Measurements from ENCODE around the gene EPS8. TPM values are rescaled to one million over a fixed set of nuclear protein-coding genes. Genes with fewer than 3 reads are reported as not detected.

The EPS8 gene
- total RNA-seq, 1 experiment from 2014 or later: 232 TPM

DNA sequence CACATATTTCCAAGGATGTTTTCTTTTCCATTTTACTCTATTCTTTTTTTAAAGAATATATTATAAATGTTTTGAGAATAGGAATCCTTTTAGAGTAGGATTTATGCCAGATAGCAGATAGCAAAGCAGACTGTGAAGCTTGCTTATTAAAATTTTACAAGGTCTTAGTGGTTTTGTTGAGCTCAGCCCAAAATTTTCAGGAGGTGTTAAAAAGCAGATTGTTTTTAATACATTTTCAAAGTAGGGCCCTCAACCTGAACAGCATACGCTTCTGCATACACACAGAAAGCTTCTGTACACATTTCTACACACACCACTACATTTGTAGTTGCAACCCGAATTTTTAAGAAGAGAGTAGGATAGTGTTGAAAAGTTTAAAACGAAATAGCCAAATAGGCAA is 151.0 kb downstream of the EPS8 start:
- H3K4me3 ChIP-seq: no peak overlapping the region
- no peaks in the 10 kb centered on the region for H3K79me2 ChIP-seq (ENCODE audit: low read depth)
- ChIA-PET CTCF (no interaction called here), POLR2A (ENCODE audit: unreplicated experiment) (no interaction called here)
- intact Hi-C loops (cut with micrococcal nuclease; ENCODE audit: unreplicated experiment): no loop called here
- TF ChIP-seq, protein P1, sequence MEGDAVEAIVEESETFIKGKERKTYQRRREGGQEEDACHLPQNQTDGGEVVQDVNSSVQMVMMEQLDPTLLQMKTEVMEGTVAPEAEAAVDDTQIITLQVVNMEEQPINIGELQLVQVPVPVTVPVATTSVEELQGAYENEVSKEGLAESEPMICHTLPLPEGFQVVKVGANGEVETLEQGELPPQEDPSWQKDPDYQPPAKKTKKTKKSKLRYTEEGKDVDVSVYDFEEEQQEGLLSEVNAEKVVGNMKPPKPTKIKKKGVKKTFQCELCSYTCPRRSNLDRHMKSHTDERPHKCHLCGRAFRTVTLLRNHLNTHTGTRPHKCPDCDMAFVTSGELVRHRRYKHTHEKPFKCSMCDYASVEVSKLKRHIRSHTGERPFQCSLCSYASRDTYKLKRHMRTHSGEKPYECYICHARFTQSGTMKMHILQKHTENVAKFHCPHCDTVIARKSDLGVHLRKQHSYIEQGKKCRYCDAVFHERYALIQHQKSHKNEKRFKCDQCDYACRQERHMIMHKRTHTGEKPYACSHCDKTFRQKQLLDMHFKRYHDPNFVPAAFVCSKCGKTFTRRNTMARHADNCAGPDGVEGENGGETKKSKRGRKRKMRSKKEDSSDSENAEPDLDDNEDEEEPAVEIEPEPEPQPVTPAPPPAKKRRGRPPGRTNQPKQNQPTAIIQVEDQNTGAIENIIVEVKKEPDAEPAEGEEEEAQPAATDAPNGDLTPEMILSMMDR (conservative IDR thresholded peaks at IDR 0.05): no peak
- no peak for TF ChIP-seq EZH2 (IDR thresholded peaks at IDR 0.05; ENCODE audit: low read depth)
- peaks cover 58% of the 10 kb centered on the region for H3K36me3 ChIP-seq (ENCODE audit: low read depth)
- H3K9me2 ChIP-seq (ENCODE audit: insufficient read depth): no peaks in the 10 kb centered on the region
- DNase-seq: no peak
- no peaks in the 10 kb centered on the region for H3F3A ChIP-seq (ENCODE audit: insufficient read depth, low read depth)
- H3K9me3 ChIP-seq (ENCODE audit: insufficient read depth, low read depth): no peaks in the 10 kb centered on the region
- no TSS peak for BruUV-seq (replicated peaks)
- 0 out of 2 replicates have a peak, but pooled peaks cover 3% of the 10 kb centered on the region for H3K4me1 ChIP-seq (replicated peaks; ENCODE audit: insufficient read depth)
- H4K20me1 ChIP-seq (ENCODE audit: insufficient read depth): no peaks in the 10 kb centered on the region
- no peak overlapping the region for H3K27ac ChIP-seq
- H3K4me2 ChIP-seq: no peak overlapping the region
- H2AFZ ChIP-seq: no peak overlapping the region
- no peaks in the 10 kb centered on the region for H3K27me3 ChIP-seq (ENCODE audit: insufficient read depth, low read depth)

DNA sequence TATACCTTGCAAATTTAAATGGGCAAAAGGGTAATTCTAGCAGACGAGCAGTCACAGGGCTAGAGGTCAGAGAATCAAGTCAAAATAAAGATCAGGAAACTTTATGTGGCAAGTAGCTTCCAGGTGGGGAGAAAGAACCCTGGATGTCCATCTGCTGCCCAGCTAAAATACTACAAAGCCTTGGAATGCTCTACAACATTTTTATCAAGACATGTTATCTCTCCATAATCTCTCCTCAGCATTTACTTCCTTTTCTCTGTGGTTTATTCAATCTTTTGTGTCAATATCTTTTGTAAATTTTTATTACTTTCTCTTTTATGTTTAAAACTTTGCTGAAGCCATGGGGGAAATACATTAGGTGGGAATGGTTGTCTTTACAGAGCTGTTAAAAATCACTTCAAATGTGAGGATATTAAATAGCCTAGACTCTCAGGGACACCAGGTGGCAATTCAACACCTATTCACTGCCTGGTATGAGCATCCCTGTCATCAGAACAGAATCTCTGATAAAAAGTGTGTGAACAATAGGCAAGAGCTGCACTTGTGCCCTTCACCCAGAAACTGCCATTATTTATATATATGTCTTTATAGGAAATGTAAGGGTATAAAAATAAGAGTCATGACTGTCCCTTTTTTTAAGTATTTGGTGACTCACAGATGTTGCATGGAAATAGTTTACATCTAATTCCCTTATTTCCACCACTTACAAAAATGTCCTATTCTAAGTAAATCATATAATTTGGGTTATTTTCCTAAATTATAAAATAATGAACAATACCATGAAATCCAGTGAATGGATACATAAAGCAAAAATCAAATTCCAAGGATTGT is 152.9 kb downstream of the EPS8 start:
- H2AFZ ChIP-seq: no peak overlapping the region
- ChIA-PET POLR2A (ENCODE audit: unreplicated experiment) (interaction anchor here (0.8 kb wide), 1 partner anchor 136 kb away, joined by 7 read pairs; no protein-coding TSS in a partner anchor), CTCF (interaction anchor here (0.6 kb wide), 1 partner anchor 223 kb away, joined by 6 read pairs; no protein-coding TSS in a partner anchor)
- H3K79me2 ChIP-seq (ENCODE audit: low read depth): no peaks in the 10 kb centered on the region
- H4K20me1 ChIP-seq (ENCODE audit: insufficient read depth): no peaks in the 10 kb centered on the region
- TF ChIP-seq, protein P1 (conservative IDR thresholded peaks at IDR 0.05): no peak
- no peak for TF ChIP-seq EZH2 (IDR thresholded peaks at IDR 0.05; ENCODE audit: low read depth)
- H3K27ac ChIP-seq: peak overlapping the region; percentile 53
- H3K9me2 ChIP-seq (ENCODE audit: insufficient read depth): no peaks in the 10 kb centered on the region
- H3K4me3 ChIP-seq: no peak overlapping the region
- no peak overlapping the region for H3K4me2 ChIP-seq
- no peaks in the 10 kb centered on the region for H3K9me3 ChIP-seq (ENCODE audit: insufficient read depth, low read depth)
- BruUV-seq (replicated peaks): no TSS peak
- no peaks in the 10 kb centered on the region for H3F3A ChIP-seq (ENCODE audit: insufficient read depth, low read depth)
- intact Hi-C loops (cut with micrococcal nuclease; ENCODE audit: unreplicated experiment): loop anchor here (2.0 kb wide), 1 partner anchor 45 kb away; no protein-coding TSS in a partner anchor
- peak in 1 of 2 experiments; percentile 14 for DNase-seq
- no peaks in the 10 kb centered on the region for H3K27me3 ChIP-seq (ENCODE audit: insufficient read depth, low read depth)
- peaks cover 59% of the 10 kb centered on the region for H3K36me3 ChIP-seq (ENCODE audit: low read depth)
- H3K4me1 ChIP-seq (replicated peaks; ENCODE audit: insufficient read depth): 0 out of 2 replicates have a peak, but pooled peaks cover 3% of the 10 kb centered on the region

DNA sequence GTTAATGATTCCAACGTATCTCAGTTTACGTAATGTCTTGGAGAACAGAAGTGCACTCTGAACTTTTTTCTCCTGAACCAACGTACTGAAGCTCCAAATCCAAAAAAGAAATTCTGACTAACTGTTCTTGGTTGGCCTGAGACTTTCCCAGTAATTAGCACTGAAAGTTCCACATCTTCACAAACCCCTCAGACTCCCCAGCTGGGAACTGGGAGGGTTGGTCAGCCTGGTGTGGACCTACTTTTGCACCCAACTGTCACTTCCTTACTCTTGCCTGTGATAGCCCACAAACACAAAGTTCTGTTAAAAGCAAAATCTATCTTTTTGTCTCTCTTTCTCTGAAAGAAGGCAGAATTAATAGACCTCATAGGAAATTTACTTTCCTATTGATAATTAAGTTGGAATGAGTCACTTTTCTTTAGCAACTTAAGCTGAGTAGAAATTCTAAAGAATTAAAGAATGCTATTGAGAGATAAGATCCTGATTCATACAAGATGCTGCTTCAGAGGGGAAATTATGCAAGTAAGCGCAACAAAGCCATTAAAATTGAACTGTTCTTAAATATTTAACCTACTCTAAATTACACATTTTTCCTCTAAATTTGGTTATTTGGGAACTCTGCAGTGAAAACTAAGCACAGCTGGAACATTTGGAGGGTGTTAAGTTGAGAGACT is 155.0 kb downstream of the EPS8 start:
- POLR2A ChIA-PET (ENCODE audit: unreplicated experiment): interaction anchor here (0.6 kb wide), 2 partner anchors 162 to 226 kb away, joined by 3 to 4 read pairs; no protein-coding TSS in a partner anchor
- no peaks in the 10 kb centered on the region for H4K20me1 ChIP-seq (ENCODE audit: insufficient read depth)
- H2AFZ ChIP-seq: no peak overlapping the region
- no peak overlapping the region for H3K4me2 ChIP-seq
- H3K4me1 ChIP-seq (replicated peaks; ENCODE audit: insufficient read depth): peaks cover 23% of the 10 kb centered on the region
- peaks cover 16% of the 10 kb centered on the region for H3F3A ChIP-seq (ENCODE audit: insufficient read depth, low read depth)
- peaks cover 49% of the 10 kb centered on the region for H3K36me3 ChIP-seq (ENCODE audit: low read depth)
- no peaks in the 10 kb centered on the region for H3K9me3 ChIP-seq (ENCODE audit: insufficient read depth, low read depth)
- H3K4me3 ChIP-seq: no peak overlapping the region
- no peak overlapping the region for H3K27ac ChIP-seq
- CTCF ChIA-PET: interaction anchor here (0.9 kb wide), 1 partner anchor 28 kb away, joined by 3 read pairs; no protein-coding TSS in a partner anchor
- BruUV-seq (replicated peaks): no TSS peak
- DNase-seq: no peak
- H3K79me2 ChIP-seq (ENCODE audit: low read depth): no peaks in the 10 kb centered on the region
- H3K27me3 ChIP-seq (ENCODE audit: insufficient read depth, low read depth): no peaks in the 10 kb centered on the region
- TF ChIP-seq, protein P1 (conservative IDR thresholded peaks at IDR 0.05): no peak
- no peak for TF ChIP-seq EZH2 (IDR thresholded peaks at IDR 0.05; ENCODE audit: low read depth)
- intact Hi-C loops (cut with micrococcal nuclease; ENCODE audit: unreplicated experiment): no loop called here
- no peaks in the 10 kb centered on the region for H3K9me2 ChIP-seq (ENCODE audit: insufficient read depth)

All from PC-9 (cell line).